ENCODE measurements around the gene ELOVL5. TPM values are rescaled to one million over a fixed set of nuclear protein-coding genes. Genes with fewer than 3 reads are reported as not detected.

ELOVL5 gene
- total RNA-seq, 1 donor from 2014 or later, result 55.9 TPM

DNA sequence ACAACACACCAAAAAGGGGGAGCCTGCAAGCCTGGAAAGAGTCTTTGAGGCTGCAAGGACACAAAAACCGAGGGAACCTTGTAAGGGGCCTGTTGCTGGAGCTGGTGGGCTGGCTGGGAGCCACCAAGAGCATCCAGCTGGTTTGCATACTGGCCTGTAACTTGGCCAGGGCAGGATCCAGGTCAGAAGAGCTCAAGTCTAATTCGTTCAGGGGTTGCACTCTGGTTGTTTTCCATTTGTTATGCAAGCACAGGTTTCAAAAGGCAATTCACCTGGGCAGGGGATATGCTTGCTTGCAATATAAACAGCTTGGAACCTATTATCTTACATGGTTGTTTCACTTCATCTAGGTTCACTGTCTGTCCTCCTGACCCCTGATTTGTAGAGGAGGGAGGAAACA lies 101.8 kb downstream of the ELOVL5 start:
- H3K4me3 ChIP-seq (ENCODE audit: low read depth, low read length), result no peak overlapping the region
- DNase-seq (ENCODE audit: low read depth), result no peak
- TF ChIP-seq, protein P1, sequence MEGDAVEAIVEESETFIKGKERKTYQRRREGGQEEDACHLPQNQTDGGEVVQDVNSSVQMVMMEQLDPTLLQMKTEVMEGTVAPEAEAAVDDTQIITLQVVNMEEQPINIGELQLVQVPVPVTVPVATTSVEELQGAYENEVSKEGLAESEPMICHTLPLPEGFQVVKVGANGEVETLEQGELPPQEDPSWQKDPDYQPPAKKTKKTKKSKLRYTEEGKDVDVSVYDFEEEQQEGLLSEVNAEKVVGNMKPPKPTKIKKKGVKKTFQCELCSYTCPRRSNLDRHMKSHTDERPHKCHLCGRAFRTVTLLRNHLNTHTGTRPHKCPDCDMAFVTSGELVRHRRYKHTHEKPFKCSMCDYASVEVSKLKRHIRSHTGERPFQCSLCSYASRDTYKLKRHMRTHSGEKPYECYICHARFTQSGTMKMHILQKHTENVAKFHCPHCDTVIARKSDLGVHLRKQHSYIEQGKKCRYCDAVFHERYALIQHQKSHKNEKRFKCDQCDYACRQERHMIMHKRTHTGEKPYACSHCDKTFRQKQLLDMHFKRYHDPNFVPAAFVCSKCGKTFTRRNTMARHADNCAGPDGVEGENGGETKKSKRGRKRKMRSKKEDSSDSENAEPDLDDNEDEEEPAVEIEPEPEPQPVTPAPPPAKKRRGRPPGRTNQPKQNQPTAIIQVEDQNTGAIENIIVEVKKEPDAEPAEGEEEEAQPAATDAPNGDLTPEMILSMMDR (conservative IDR thresholded peaks at IDR 0.05; ENCODE audit: low read depth, low read length), result no peak

DNA sequence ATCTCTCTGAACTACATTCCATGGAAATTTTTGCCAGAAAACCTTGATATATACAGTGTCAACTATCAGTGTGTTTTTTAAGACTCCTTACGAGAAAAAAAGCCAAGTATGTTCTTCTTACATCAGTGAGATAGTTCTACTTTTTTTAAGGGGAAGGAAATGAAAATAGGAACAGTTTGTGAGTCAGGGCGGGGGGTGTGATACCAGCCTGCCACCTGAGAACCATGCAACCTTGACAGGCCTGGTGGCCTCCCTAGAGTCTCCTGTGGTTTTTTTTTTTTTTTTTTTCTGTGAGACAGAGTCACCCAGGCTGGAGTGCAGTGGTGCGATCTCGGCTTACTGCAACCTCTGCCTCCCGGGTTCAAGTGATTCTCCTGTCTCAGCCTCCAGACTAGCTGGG lies 103.8 kb downstream of the ELOVL5 start:
- no peak for DNase-seq (ENCODE audit: low read depth)
- no peak overlapping the region for H3K4me3 ChIP-seq (ENCODE audit: low read depth, low read length)
- TF ChIP-seq, protein P1 (conservative IDR thresholded peaks at IDR 0.05; ENCODE audit: low read depth, low read length), result no peak

DNA sequence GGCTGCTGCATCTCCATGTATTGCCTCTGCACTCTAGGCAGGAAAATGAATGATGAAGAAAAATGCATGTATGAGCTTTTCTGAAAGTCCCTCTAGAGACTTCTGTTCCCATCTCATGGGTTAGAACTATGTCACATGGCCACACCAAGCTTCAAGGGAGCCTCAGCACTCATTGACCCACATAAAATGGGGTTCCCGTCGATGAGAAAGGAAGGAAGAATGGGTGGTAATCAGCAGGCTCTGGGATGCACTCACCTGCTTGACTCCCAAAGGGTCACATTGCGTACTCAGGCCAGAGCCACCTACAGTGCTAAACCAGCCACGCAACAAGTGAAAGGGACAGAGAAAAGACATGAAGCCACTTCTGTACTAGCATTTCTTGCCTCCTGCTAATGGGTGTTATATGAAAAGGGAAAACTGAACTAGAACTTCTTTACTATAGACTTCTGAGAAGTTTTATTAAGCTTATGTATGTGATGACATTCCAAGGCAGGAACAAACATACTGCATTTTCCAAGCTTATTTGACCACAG lies 104.3 kb downstream of the ELOVL5 start:
- no peak overlapping the region for H3K4me3 ChIP-seq (ENCODE audit: low read depth, low read length)
- TF ChIP-seq, protein P1 (conservative IDR thresholded peaks at IDR 0.05; ENCODE audit: low read depth, low read length), result no peak
- no peak for DNase-seq (ENCODE audit: low read depth)

DNA sequence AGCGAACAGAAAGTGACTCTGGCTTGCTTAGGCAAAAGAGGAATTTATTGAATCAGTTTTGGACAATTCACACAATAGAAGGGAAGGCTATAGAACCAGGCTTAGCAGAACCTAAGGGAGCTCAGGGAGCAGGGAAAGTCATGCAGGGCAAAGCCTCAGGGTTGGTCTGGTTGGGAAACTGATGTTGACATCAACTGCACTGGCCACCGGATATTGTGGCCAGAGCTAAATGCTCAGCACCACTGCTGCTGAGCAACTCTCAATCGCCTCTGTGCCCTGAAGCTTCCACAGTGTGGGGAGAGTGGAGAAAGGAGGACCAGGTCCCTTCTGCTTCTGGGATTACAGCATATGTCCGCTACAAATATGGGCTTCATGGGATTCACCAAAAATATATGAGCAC lies 106.8 kb downstream of the ELOVL5 start:
- TF ChIP-seq, protein P1 (conservative IDR thresholded peaks at IDR 0.05; ENCODE audit: low read depth, low read length), result no peak
- no peak for DNase-seq (ENCODE audit: low read depth)
- H3K4me3 ChIP-seq (ENCODE audit: low read depth, low read length), result no peak overlapping the region

DNA sequence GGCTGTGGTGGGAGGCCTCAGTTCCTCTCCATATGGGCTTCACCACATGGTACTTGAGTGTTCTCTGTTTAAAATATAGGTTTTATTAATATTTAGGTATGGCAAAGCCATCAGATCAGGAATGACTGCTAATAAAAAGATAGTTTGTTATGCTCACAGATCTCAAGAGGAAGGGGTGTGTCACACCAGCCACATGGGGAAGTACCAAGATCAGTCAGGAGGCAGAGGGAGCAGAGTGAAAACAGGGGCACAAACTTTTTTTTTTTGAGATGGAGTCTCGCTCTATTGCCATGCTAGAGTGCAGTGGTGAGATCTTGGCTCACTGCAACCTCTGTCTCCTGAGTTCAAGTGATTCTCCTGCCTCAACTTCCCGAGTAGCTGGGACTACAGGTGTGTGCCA lies 108.0 kb downstream of the ELOVL5 start:
- H3K4me3 ChIP-seq (ENCODE audit: low read depth, low read length), result no peak overlapping the region
- TF ChIP-seq, protein P1 (conservative IDR thresholded peaks at IDR 0.05; ENCODE audit: low read depth, low read length), result no peak
- no peak for DNase-seq (ENCODE audit: low read depth)

DNA sequence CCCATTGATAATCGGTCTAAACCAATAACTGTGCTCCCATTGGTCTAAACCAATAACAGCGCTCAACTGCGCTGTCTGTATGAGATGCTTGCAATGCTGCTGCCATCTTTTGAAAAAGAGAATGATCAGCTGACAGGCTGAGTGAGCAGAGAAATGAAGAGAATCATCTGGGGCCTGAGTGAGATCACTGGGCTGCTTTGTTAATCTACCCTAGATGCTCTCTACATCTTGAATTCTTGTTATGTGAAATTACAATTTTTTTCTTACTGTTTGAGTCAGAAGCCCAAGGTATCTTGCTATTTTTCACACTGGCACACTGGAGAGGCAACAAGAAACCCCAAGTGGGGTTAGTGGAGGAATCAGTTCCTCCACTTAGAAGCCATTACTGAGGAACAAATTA lies 108.6 kb downstream of the ELOVL5 start:
- H3K4me3 ChIP-seq (ENCODE audit: low read depth, low read length), result no peak overlapping the region
- TF ChIP-seq, protein P1 (conservative IDR thresholded peaks at IDR 0.05; ENCODE audit: low read depth, low read length), result no peak
- no peak for DNase-seq (ENCODE audit: low read depth)

DNA sequence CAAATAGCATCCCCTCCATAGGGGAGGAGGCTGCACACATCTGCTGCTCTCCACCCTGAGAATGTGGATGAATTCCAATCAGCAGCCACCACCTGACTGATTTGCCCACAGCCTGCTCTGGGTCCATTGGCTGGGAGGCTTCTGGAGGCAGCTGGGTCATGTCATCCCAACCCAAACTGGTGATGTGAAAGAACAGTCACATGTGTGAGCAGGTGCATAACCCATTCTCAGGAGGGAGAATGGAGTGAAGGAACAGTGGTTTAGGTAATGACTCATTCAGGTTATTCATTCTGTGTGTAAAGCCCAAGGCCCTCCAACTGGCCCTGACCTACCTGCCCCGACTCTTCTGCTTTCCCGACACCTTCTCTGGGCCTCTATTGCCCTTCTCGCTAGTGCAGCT lies 109.2 kb downstream of the ELOVL5 start:
- DNase-seq (ENCODE audit: low read depth), result no peak
- TF ChIP-seq, protein P1 (conservative IDR thresholded peaks at IDR 0.05; ENCODE audit: low read depth, low read length), result no peak
- H3K4me3 ChIP-seq (ENCODE audit: low read depth, low read length), result no peak overlapping the region
